ENCODE data around the gene NGEF.

NGEF gene

GRCh38 chr2:232888839-232889529 lies 124.1 kb downstream of the NGEF start:
- CTCF ChIA-PET, result no interaction called here
- Histone ChIP-seq H3K9me3 (ENCODE audit: control extremely low read depth in 1 of 5, control insufficient read depth in 4 of 5, insufficient read depth in 2 of 5, low read depth in 1 of 5, low read length in 4 of 5) (no peaks in the 10 kb centered on the region), H3K27me3 (replicated peaks in 2 of 5; ENCODE audit: control insufficient read depth in 4 of 5, insufficient read depth in 5 of 5, low read length in 4 of 5) (peaks cover 0 to 2% (median 0%) of the 10 kb centered on the region in 5 experiments), H3K4me1 (ENCODE audit: control extremely low read depth in 1 of 4, control insufficient read depth in 4 of 4, insufficient read depth in 4 of 4, low read length in 3 of 4) (peaks cover 0 to 8% (median 3%) of the 10 kb centered on the region in 4 experiments), H3K27ac (ENCODE audit: insufficient read depth in 1 of 2, low read depth in 1 of 2, low read length in 2 of 2, poor library complexity in 1 of 2, severe bottlenecking in 2 of 2) (no peak overlapping the region), H3K4me3 (ENCODE audit: control insufficient read depth in 1 of 7, extremely low read depth in 1 of 7, insufficient read depth in 4 of 7, low read depth in 2 of 7, low read length in 6 of 7) (no peak overlapping the region), H3K36me3 (ENCODE audit: control insufficient read depth in 4 of 4, insufficient read depth in 4 of 4, low read length in 3 of 4) (no peaks in the 10 kb centered on the region)
- 86% methylated on average over 12 of the region's 14 CpGs for WGBS (ENCODE audit: insufficient coverage)
- POLR2A ChIA-PET, result no interaction called here
- DNase-seq, result no peak

DNA sequence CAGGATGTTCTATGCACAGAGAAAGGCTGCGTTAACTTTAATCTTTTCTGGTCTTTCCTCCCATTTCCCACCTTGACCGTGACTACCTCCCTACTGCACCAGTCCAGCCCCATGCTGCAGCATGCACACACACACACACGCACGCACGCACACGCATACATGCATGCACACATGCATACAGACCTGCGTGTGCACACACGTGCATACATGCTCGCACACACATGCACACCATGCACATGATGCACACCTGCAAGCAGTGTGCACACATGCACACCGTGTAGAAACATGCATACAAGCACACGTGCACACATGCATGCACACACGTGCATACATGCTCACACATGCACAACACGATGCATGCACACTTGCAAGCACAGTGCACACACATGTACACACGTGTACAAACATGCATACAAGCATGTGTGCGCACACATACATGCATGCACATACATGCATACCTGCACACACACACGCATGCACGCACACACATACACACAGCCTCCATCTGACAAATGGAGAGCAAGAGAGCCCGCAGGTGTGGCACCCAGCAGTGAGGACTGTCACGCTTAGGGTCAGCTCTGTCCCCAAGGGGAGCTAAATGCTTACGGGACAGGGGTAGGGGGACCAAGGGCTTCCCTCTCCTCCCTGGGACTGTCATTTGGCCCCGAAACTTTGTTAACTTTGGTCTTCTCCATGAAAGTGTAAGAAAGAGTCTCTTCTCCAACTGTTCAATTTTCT lies 124.8 kb downstream of the NGEF start:
- ChIA-PET CTCF (interaction anchor here (2.0 kb wide), 1 partner anchor 165 kb away, joined by 4 read pairs; no protein-coding TSS in a partner anchor), POLR2A (no interaction called here)
- DNase-seq, result no peak
- peaks cover 0 to 8% (median 3%) of the 10 kb centered on the region in 4 experiments for H3K4me1 ChIP-seq (ENCODE audit: control extremely low read depth in 1 of 4, control insufficient read depth in 4 of 4, insufficient read depth in 4 of 4, low read length in 3 of 4)
- H3K4me3 ChIP-seq (ENCODE audit: control insufficient read depth in 1 of 7, extremely low read depth in 1 of 7, insufficient read depth in 4 of 7, low read depth in 2 of 7, low read length in 6 of 7), result no peak overlapping the region
- H3K36me3 ChIP-seq (ENCODE audit: control insufficient read depth in 4 of 4, insufficient read depth in 4 of 4, low read length in 3 of 4), result no peaks in the 10 kb centered on the region
- no peaks in the 10 kb centered on the region for H3K9me3 ChIP-seq (ENCODE audit: control extremely low read depth in 1 of 5, control insufficient read depth in 4 of 5, insufficient read depth in 2 of 5, low read depth in 1 of 5, low read length in 4 of 5)
- H3K27ac ChIP-seq (ENCODE audit: insufficient read depth in 1 of 2, low read depth in 1 of 2, low read length in 2 of 2, poor library complexity in 1 of 2, severe bottlenecking in 2 of 2), result no peak overlapping the region
- peaks cover 0 to 2% (median 0%) of the 10 kb centered on the region in 5 experiments for H3K27me3 ChIP-seq (replicated peaks in 2 of 5; ENCODE audit: control insufficient read depth in 4 of 5, insufficient read depth in 5 of 5, low read length in 4 of 5)
- 93% methylated on average over 18 of the region's 21 CpGs for WGBS (ENCODE audit: insufficient coverage)

DNA sequence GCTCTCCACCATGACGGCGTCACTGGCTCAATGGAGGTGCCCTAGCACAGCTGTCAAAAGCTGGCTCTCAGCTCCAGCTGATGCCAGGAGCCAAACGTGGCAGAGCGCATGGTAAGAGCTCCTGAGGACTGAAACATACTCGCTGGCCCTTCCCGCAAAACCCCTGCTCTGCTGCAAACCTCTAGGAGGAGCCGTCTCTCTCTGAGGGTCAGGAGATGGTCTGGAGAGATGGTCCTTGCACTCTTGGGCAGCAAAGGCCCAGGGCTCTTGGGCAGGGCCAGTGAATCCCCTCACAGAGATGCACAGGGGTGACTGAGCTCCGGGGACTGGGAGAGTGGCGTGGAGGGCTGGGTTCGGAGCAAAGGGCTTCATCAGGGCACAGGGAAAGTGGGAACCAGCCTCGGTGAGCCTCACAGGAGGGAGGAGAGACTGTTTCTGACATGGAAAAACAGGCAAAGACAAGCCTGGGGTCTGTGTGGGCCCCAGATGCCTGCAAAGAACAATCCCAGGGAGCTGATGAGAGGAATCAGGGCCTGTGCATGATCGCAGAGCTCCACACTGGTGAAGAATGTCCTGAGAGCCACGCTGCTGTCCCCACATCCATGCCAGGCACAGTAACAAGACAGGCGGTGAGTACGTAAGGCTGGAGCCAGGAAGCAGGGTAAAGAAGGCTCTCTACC lies 125.7 kb downstream of the NGEF start:
- CTCF ChIA-PET, result interaction anchor here (0.8 to 2.0 kb wide), 2 partner anchors 9 to 166 kb away, joined by 3 to 4 read pairs; no protein-coding TSS in a partner anchor
- WGBS (ENCODE audit: insufficient coverage), result 91% methylated on average over 15 of the region's 15 CpGs

DNA sequence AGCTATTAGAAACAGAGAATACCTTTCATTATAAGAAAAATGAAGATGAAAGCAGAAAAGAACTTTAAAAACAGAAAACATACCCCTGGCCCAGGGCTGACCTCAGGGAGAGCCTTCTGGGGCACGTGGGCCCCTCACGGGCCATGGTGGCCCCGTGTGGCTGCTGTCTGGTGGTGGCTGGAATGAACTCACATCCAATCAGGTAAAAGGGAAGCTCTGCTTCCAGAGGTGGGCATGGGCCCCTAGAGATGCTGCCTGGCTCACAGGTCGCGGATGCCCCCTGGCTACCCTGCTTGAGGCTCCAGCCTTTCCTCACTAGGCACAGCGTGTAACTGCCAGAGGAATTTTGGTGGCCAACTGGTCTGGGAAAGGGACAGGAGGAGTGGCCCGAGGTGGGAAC lies 126.4 kb downstream of the NGEF start:
- Histone ChIP-seq H3K4me1 (ENCODE audit: control extremely low read depth in 1 of 4, control insufficient read depth in 4 of 4, insufficient read depth in 4 of 4, low read length in 3 of 4) (peaks cover 0 to 8% (median 3%) of the 10 kb centered on the region in 4 experiments), H3K27ac (ENCODE audit: insufficient read depth in 1 of 2, low read depth in 1 of 2, low read length in 2 of 2, poor library complexity in 1 of 2, severe bottlenecking in 2 of 2) (no peak overlapping the region), H3K9me3 (ENCODE audit: control extremely low read depth in 1 of 5, control insufficient read depth in 4 of 5, insufficient read depth in 2 of 5, low read depth in 1 of 5, low read length in 4 of 5) (no peaks in the 10 kb centered on the region), H3K36me3 (ENCODE audit: control insufficient read depth in 4 of 4, insufficient read depth in 4 of 4, low read length in 3 of 4) (no peaks in the 10 kb centered on the region), H3K27me3 (replicated peaks in 2 of 5; ENCODE audit: control insufficient read depth in 4 of 5, insufficient read depth in 5 of 5, low read length in 4 of 5) (no peaks in the 10 kb centered on the region), H3K4me3 (ENCODE audit: control insufficient read depth in 1 of 7, extremely low read depth in 1 of 7, insufficient read depth in 4 of 7, low read depth in 2 of 7, low read length in 6 of 7) (no peak overlapping the region)
- CTCF ChIA-PET, result interaction anchor here (0.8 to 2.0 kb wide), 2 partner anchors 10 to 167 kb away, joined by 3 to 4 read pairs; no protein-coding TSS in a partner anchor
- WGBS (ENCODE audit: insufficient coverage), result 94% methylated on average over 7 of the region's 7 CpGs
- POLR2A ChIA-PET, result no interaction called here
- DNase-seq, result no peak

More for the DNA sequence above, 125.7 kb downstream of the NGEF start:
- Histone ChIP-seq H3K4me3 (ENCODE audit: control insufficient read depth in 1 of 7, extremely low read depth in 1 of 7, insufficient read depth in 4 of 7, low read depth in 2 of 7, low read length in 6 of 7) (no peak overlapping the region), H3K36me3 (ENCODE audit: control insufficient read depth in 4 of 4, insufficient read depth in 4 of 4, low read length in 3 of 4) (no peaks in the 10 kb centered on the region), H3K4me1 (ENCODE audit: control extremely low read depth in 1 of 4, control insufficient read depth in 4 of 4, insufficient read depth in 4 of 4, low read length in 3 of 4) (peaks cover 0 to 8% (median 3%) of the 10 kb centered on the region in 4 experiments), H3K27me3 (replicated peaks in 2 of 5; ENCODE audit: control insufficient read depth in 4 of 5, insufficient read depth in 5 of 5, low read length in 4 of 5) (no peaks in the 10 kb centered on the region), H3K9me3 (ENCODE audit: control extremely low read depth in 1 of 5, control insufficient read depth in 4 of 5, insufficient read depth in 2 of 5, low read depth in 1 of 5, low read length in 4 of 5) (no peaks in the 10 kb centered on the region), H3K27ac (ENCODE audit: insufficient read depth in 1 of 2, low read depth in 1 of 2, low read length in 2 of 2, poor library complexity in 1 of 2, severe bottlenecking in 2 of 2) (no peak overlapping the region)
- POLR2A ChIA-PET, result no interaction called here
- no peak for DNase-seq

DNA sequence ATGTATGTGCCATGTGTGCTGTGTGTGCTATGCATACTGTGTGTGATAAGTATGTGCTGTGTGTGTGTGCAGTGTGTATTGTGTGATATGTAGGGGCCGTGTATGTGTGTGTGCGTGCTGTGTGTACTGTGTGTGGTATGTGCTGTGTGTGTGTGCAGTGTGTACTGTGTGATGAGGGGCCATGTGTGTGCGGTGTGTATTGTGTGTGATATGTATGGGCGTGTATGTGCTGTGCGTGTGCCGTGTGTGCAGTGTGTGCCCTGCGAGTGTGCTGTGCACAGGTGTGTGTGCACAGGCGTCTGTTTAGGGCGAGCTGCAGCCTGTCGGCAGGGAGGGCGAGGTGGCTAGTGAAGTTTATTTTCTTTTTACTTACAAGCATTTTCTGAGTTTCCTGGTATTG lies 126.9 kb downstream of the NGEF start:
- POLR2A ChIA-PET, result no interaction called here

GRCh38 chr2:232885264-232885961 lies 127.6 kb downstream of the NGEF start:
- Histone ChIP-seq H3K4me1 (ENCODE audit: control extremely low read depth in 1 of 4, control insufficient read depth in 4 of 4, insufficient read depth in 4 of 4, low read length in 3 of 4) (no peaks in the 10 kb centered on the region), H3K9me3 (ENCODE audit: control extremely low read depth in 1 of 5, control insufficient read depth in 4 of 5, insufficient read depth in 2 of 5, low read depth in 1 of 5, low read length in 4 of 5) (no peaks in the 10 kb centered on the region), H3K4me3 (ENCODE audit: control insufficient read depth in 1 of 7, extremely low read depth in 1 of 7, insufficient read depth in 4 of 7, low read depth in 2 of 7, low read length in 6 of 7) (no peak overlapping the region), H3K27me3 (replicated peaks in 2 of 5; ENCODE audit: control insufficient read depth in 4 of 5, insufficient read depth in 5 of 5, low read length in 4 of 5) (no peaks in the 10 kb centered on the region), H3K27ac (ENCODE audit: insufficient read depth in 1 of 2, low read depth in 1 of 2, low read length in 2 of 2, poor library complexity in 1 of 2, severe bottlenecking in 2 of 2) (no peak overlapping the region), H3K36me3 (ENCODE audit: control insufficient read depth in 4 of 4, insufficient read depth in 4 of 4, low read length in 3 of 4) (no peaks in the 10 kb centered on the region)
- ChIA-PET POLR2A (interaction anchor here (1.1 kb wide), 1 partner anchor 174 kb away, joined by 4 read pairs; the partner anchor contains the start of gene INPP5D), CTCF (interaction anchor here (0.6 kb wide), 1 partner anchor 25 kb away, joined by 3 read pairs; no protein-coding TSS in a partner anchor)
- WGBS (ENCODE audit: insufficient coverage), result 98% methylated on average over 23 of the region's 25 CpGs
- no peak for DNase-seq

More for the DNA sequence above, 126.9 kb downstream of the NGEF start:
- no peaks in the 10 kb centered on the region for H3K9me3 ChIP-seq (ENCODE audit: control extremely low read depth in 1 of 5, control insufficient read depth in 4 of 5, insufficient read depth in 2 of 5, low read depth in 1 of 5, low read length in 4 of 5)
- H3K4me3 ChIP-seq (ENCODE audit: control insufficient read depth in 1 of 7, extremely low read depth in 1 of 7, insufficient read depth in 4 of 7, low read depth in 2 of 7, low read length in 6 of 7), result no peak overlapping the region
- H3K4me1 ChIP-seq (ENCODE audit: control extremely low read depth in 1 of 4, control insufficient read depth in 4 of 4, insufficient read depth in 4 of 4, low read length in 3 of 4), result peaks cover 0 to 5% (median 2%) of the 10 kb centered on the region in 4 experiments
- no peaks in the 10 kb centered on the region for H3K36me3 ChIP-seq (ENCODE audit: control insufficient read depth in 4 of 4, insufficient read depth in 4 of 4, low read length in 3 of 4)
- no peak overlapping the region for H3K27ac ChIP-seq (ENCODE audit: insufficient read depth in 1 of 2, low read depth in 1 of 2, low read length in 2 of 2, poor library complexity in 1 of 2, severe bottlenecking in 2 of 2)
- H3K27me3 ChIP-seq (replicated peaks in 2 of 5; ENCODE audit: control insufficient read depth in 4 of 5, insufficient read depth in 5 of 5, low read length in 4 of 5), result no peaks in the 10 kb centered on the region
- DNase-seq, result no peak
- WGBS (ENCODE audit: insufficient coverage), result 93% methylated on average over 6 of the region's 11 CpGs
- CTCF ChIA-PET, result interaction anchor here (2.0 kb wide), 1 partner anchor 167 kb away, joined by 4 read pairs; no protein-coding TSS in a partner anchor

Data from common myeloid progenitor, CD34-positive (primary cell).